Measurements from ENCODE around the gene TFPT. TPM values are rescaled to one million over a fixed set of nuclear protein-coding genes. Genes with fewer than 3 reads are reported as not detected.
A peak's percentile ranks its signal among the peaks of the same experiment; 100 is the strongest.

TFPT gene
- total and polyA plus RNA-seq, 7 donors, result 11.0 to 38.3 (median 22.9) TPM

DNA sequence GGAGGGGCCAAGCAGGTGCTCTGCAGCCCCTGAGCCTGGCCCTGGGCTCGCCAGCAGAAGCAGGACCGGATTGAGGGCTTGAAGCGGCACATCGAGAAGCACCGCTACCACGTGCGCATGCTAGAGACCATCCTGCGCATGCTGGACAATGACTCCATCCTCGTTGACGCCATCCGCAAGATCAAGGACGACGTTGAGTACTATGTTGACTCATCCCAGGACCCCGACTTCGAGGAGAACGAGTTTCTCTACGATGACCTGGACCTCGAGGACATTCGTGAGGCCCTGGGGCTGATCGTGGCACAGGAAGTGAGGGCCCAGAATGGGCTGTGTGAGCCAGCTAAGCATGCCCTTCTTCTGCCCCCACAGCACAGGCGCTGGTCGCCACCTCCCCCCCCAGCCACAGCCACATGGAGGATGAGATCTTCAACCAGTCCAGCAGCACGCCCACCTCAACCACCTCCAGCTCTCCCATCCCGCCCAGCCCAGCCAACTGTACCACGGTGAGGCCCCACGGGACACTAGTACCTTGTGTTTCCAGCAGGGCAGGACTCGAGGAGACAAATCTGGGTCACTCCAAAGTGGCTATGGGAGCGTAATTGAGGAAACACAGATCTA is 30.2 kb upstream of the TFPT start:
- intact Hi-C loops (cut with DNase I), result no loop called here
- Histone ChIP-seq H3K27ac (no peak overlapping the region), H3K9me3 (no peaks in the 10 kb centered on the region), H3K27me3 (ENCODE audit: insufficient read depth in 3 of 3, low read length in 2 of 3) (no peaks in the 10 kb centered on the region), H3K4me3 (no peak overlapping the region), H3K36me3 (ENCODE audit: insufficient read depth in 1 of 2, low read depth in 1 of 2) (peaks cover 4 to 94% of the 10 kb centered on the region in 2 donors), H3K4me1 (peaks cover under 1% of the 10 kb centered on the region)
- DNase-seq, result no peak
- 89 to 93% (median 92%) methylated on average over 28 of the region's 28 CpGs for WGBS, 3 donors
- TF ChIP-seq, protein P1, sequence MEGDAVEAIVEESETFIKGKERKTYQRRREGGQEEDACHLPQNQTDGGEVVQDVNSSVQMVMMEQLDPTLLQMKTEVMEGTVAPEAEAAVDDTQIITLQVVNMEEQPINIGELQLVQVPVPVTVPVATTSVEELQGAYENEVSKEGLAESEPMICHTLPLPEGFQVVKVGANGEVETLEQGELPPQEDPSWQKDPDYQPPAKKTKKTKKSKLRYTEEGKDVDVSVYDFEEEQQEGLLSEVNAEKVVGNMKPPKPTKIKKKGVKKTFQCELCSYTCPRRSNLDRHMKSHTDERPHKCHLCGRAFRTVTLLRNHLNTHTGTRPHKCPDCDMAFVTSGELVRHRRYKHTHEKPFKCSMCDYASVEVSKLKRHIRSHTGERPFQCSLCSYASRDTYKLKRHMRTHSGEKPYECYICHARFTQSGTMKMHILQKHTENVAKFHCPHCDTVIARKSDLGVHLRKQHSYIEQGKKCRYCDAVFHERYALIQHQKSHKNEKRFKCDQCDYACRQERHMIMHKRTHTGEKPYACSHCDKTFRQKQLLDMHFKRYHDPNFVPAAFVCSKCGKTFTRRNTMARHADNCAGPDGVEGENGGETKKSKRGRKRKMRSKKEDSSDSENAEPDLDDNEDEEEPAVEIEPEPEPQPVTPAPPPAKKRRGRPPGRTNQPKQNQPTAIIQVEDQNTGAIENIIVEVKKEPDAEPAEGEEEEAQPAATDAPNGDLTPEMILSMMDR (IDR thresholded peaks at IDR 0.05), result no peak
- ATAC-seq, result no peak

DNA sequence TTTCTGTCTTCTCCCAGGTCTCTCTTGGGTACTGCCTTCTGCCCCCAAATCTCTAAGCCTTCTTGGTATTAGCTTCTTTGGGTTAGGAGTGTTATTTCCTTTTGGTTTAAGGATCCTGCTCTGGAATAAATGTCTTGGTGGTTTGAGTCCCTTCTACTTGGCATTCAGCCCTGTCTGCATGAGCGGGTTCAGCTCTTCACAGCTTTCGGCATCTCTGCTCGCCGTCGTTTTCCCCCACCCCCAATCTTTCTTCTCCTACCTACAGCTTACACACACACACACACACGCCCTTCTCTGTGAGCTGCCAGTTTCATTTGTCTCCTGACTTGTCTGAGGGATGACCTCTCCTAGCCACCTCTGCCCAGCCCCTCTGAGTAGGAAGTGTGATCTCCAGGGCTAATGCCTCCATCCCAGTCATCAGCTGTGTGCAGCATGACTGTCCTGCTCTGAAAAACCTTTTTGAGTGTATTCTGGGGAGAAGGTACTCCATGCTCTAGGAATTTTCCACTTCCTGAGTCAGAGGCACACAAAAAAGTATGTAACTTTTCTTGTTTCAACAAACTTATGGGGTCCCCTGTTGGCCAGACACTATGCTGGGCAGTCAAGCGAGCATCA is 26.8 kb upstream of the TFPT start:
- no peak for ATAC-seq
- intact Hi-C loops (cut with DNase I), result no loop called here
- DNase-seq, result no peak
- peaks cover 3 to 70% of the 10 kb centered on the region in 2 donors for H3K36me3 ChIP-seq (ENCODE audit: insufficient read depth in 1 of 2, low read depth in 1 of 2)
- H3K4me1 ChIP-seq, result peaks cover 22% of the 10 kb centered on the region
- TF ChIP-seq, protein P1 (IDR thresholded peaks at IDR 0.05), result no peak
- no peaks in the 10 kb centered on the region for H3K9me3 ChIP-seq
- WGBS, 3 donors, result 85 to 92% (median 88%) methylated on average over 7 of the region's 7 CpGs
- H3K4me3 ChIP-seq, result no peak overlapping the region
- no peaks in the 10 kb centered on the region for H3K27me3 ChIP-seq (ENCODE audit: insufficient read depth in 3 of 3, low read length in 2 of 3)
- H3K27ac ChIP-seq, result no peak overlapping the region

DNA sequence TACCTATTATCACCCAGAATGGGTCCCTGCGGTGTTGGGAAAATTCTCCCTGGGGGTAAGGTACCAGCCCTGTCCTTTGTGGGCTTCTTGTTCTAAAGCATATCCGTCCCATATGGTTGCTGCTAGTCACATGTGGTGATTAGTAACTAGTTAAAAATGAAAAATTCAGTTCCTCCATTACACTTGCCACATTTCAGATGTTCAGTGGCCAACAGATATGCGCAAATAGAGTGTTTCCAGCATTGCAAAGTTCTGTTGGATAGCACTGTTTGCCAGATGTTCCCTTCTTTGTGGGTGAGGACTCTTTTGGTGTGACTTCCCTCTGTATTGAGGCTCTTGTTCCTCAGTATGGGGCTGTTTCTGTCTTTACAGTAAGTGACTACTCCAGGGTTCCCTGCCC is 25.9 kb upstream of the TFPT start:
- no peaks in the 10 kb centered on the region for H3K9me3 ChIP-seq
- H3K27ac ChIP-seq, result no peak overlapping the region
- TF ChIP-seq, protein P1 (IDR thresholded peaks at IDR 0.05), result no peak
- ATAC-seq, result no peak
- H3K36me3 ChIP-seq (ENCODE audit: insufficient read depth in 1 of 2, low read depth in 1 of 2), result peaks cover 0 to 61% of the 10 kb centered on the region in 2 donors
- WGBS, 3 donors, result 83 to 94% (median 84%) methylated on average over 3 of the region's 3 CpGs
- DNase-seq, result no peak
- intact Hi-C loops (cut with DNase I), result no loop called here
- no peaks in the 10 kb centered on the region for H3K27me3 ChIP-seq (ENCODE audit: insufficient read depth in 3 of 3, low read length in 2 of 3)
- H3K4me3 ChIP-seq, result no peak overlapping the region
- peaks cover 23% of the 10 kb centered on the region for H3K4me1 ChIP-seq

DNA sequence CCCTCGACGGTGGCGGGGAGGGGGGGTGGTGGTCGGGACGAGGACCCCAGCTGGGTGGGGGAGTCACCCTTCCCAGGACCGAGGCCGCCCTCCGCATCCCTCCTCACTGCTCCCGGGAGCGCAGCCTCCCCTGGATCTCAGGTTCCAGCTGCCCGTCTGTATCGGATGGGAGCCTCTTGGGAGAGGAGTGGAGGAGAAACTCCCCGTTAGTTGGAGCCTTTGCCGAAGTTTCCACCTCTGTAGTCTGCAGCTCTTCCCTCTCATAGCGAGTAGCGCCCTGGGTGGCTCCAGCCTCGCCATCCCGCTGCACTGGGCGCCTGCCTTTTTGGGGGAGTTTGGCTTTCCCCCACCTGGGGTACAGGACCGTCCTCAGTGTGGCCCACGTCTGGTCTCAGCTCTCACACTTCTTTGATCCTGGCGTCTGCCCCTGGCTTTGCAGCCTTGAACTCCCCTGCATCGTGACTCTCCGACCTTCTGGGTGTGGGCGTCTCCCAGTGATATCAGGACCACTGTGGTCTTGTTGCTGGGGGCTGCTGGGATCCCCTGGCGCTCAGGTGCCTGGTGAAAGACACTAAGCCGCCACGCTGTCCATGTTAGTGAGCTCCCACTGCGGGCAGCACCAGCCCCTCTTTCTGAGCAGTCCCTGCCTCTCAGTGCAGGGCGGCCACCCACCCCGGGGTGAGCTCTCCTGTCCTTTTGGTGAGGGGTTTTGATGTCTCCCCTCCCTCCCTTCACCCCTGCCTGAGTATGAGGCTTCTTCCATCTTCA is 23.2 kb upstream of the TFPT start:
- Histone ChIP-seq H3K9me3 (no peaks in the 10 kb centered on the region), H3K27ac (peak overlapping the region; percentile 95), H3K4me3 (peak overlapping the region; percentile 95), H3K36me3 (ENCODE audit: insufficient read depth in 1 of 2, low read depth in 1 of 2) (peaks cover 0 to 34% of the 10 kb centered on the region in 2 donors), H3K4me1 (peaks cover 31% of the 10 kb centered on the region), H3K27me3 (ENCODE audit: insufficient read depth in 3 of 3, low read length in 2 of 3) (no peaks in the 10 kb centered on the region)
- no peak for DNase-seq
- WGBS, 3 donors, result 21 to 27% (median 26%) methylated on average over 28 to 31 of the region's 31 CpGs
- TF ChIP-seq, protein P1 (IDR thresholded peaks at IDR 0.05), result no peak
- ATAC-seq, result no peak
- intact Hi-C loops (cut with DNase I), result no loop called here

Data from psoas muscle (tissue), 8 donors.